HG03108 (cell line): ENCODE results near the gene SMARCC1.

Source experiments
- ATAC-seq: cut with Tn5 transposase; IDR thresholded peaks from one replicate; pipeline ENCODE4 v1.9.1; 2021; ENCODE audit warnings: moderate library complexity; ENCODE audit not compliant: unreplicated experiment

Gene SMARCC1

GRCh38 chr3:47592066-47592795, 189.5 kb downstream of the SMARCC1 start:
- no peak for ATAC-seq

- no peak for ATAC-seq
Observed at GRCh38 chr3:47590216-47590615, 191.5 kb downstream of the SMARCC1 start.

- ATAC-seq, result no peak
Observed at GRCh38 chr3:47588587-47588986, 193.1 kb downstream of the SMARCC1 start.

GRCh38 chr3:47588053-47588452, 193.6 kb downstream of the SMARCC1 start:
- no peak for ATAC-seq

GRCh38 chr3:47586746-47587145, 194.9 kb downstream of the SMARCC1 start:
- no peak for ATAC-seq

GRCh38 chr3:47583320-47584075, 198.2 kb downstream of the SMARCC1 start:
- ATAC-seq, result no peak

GRCh38 chr3:47581835-47582234, 199.9 kb downstream of the SMARCC1 start:
- no peak for ATAC-seq

- ATAC-seq, result no peak
Observed at GRCh38 chr3:47581422-47581821, 200.3 kb downstream of the SMARCC1 start.

GRCh38 chr3:47580481-47580880, 201.2 kb downstream of the SMARCC1 start:
- ATAC-seq, result no peak

- no peak for ATAC-seq
Observed at GRCh38 chr3:47579875-47580274, 201.8 kb downstream of the SMARCC1 start.

- ATAC-seq, result no peak
Observed at GRCh38 chr3:47578691-47579632, 202.7 kb downstream of the SMARCC1 start, which contains the start of gene CSPG5. Gene CSPG5 (minus strand): TSS chr3:47578865. CDS start chr3:47578693, 172 bp downstream.

GRCh38 chr3:47578119-47578632, 203.5 kb downstream of the SMARCC1 start:
- ATAC-seq, result no peak

GRCh38 chr3:47577583-47578118, 204.0 kb downstream of the SMARCC1 start:
- no peak for ATAC-seq

GRCh38 chr3:47573190-47574172, 208.2 kb downstream of the SMARCC1 start:
- ATAC-seq, result no peak

- no peak for ATAC-seq
Observed at GRCh38 chr3:47571391-47572175, 210.1 kb downstream of the SMARCC1 start.

- no peak for ATAC-seq
Observed at GRCh38 chr3:47568901-47569300, 212.8 kb downstream of the SMARCC1 start.

GRCh38 chr3:47567149-47567548, 214.5 kb downstream of the SMARCC1 start:
- no peak for ATAC-seq

- ATAC-seq, result no peak
Observed at GRCh38 chr3:47566667-47567066, 215.0 kb downstream of the SMARCC1 start.
